HFFc6 (cell line): Measurements from ENCODE around the gene CYP2U1. TPM values are rescaled to one million over a fixed set of nuclear protein-coding genes. Genes with fewer than 3 reads are reported as not detected.
"Not testable (repeated sequence)": the region's sequence is repeated elsewhere in the genome, so short reads cannot be mapped to it uniquely, and the experiment has no call there.

Experiments used
- DNase-seq: peaks from one replicate; pipeline ENCODE4 v3.0.0-alpha.2; 2018
- H3K27ac Mint-ChIP-seq: 2 replicates; pipeline ENCODE4 v1.8.0; 2020; ENCODE audit warnings: mild to moderate bottlenecking, mixed read lengths
- H3K27me3 Mint-ChIP-seq: 2 replicates; pipeline ENCODE4 v1.8.0; 2021; ENCODE audit warnings: mild to moderate bottlenecking, moderate library complexity, mixed read lengths; ENCODE audit not compliant: insufficient read depth
- H3K36me3 Mint-ChIP-seq: 2 replicates; pipeline ENCODE4 v1.8.0; 2021; ENCODE audit warnings: low read depth, mixed read lengths
- H3K4me1 Mint-ChIP-seq: 2 replicates; pipeline ENCODE4 v1.8.0; 2020; ENCODE audit warnings: low read depth, mixed read lengths
- H3K4me3 Mint-ChIP-seq: 2 replicates; pipeline ENCODE4 v1.8.0; 2020; ENCODE audit warnings: mild to moderate bottlenecking, moderate library complexity, mixed read lengths
- H3K9me3 Mint-ChIP-seq: 2 replicates; pipeline ENCODE4 v1.8.0; 2020; ENCODE audit warnings: mild to moderate bottlenecking, mixed read lengths
- CTCF ChIP-seq: fragments of 200-600 bp; sonication (generic); IDR thresholded peaks from 2 replicates; pipeline ENCODE4 v1.5.0; 2021; ENCODE audit warnings: antibody characterized with exemption, mild to moderate bottlenecking
- total RNA-seq, 6 experiments: library from RNA; stranded (reverse); fragmentation: NEBNext Ultra II Directional; extraction: Animal tissue kit (Norgen Biotek cat#: 25700); gene quantifications; 2 replicates in 1 of 6; 3 replicates in 5 of 6; pipeline ENCODE4 v1.2.3, GENCODE V29; 2021

CYP2U1 gene
- total RNA-seq, 6 experiments from 2014 or later = 17.7 to 25.5 (median 21.7) TPM

GRCh38 chr4:107966903-107967302 is 35.6 kb downstream of the CYP2U1 start:
- H3K27me3 Mint-ChIP-seq = peaks cover 2% of the 10 kb centered on the region
- no peak for DNase-seq
- no peaks in the 10 kb centered on the region for H3K36me3 Mint-ChIP-seq
- TF ChIP-seq CTCF = no peak
- no peak overlapping the region for H3K27ac Mint-ChIP-seq
- H3K4me1 Mint-ChIP-seq = 0 out of 2 replicates have a peak, but pooled peaks cover 1% of the 10 kb centered on the region
- H3K4me3 Mint-ChIP-seq = no peak overlapping the region
- H3K9me3 Mint-ChIP-seq = no peaks in the 10 kb centered on the region; the same call in 1 of the 2 replicates

GRCh38 chr4:107967519-107967918 is 36.2 kb downstream of the CYP2U1 start:
- H3K4me3 Mint-ChIP-seq, H3K36me3 Mint-ChIP-seq, H3K27me3 Mint-ChIP-seq, H3K27ac Mint-ChIP-seq, H3K9me3 Mint-ChIP-seq, DNase-seq, H3K4me1 Mint-ChIP-seq: not testable (repeated sequence)

- H3K9me3 Mint-ChIP-seq, H3K4me3 Mint-ChIP-seq, H3K27ac Mint-ChIP-seq, H3K36me3 Mint-ChIP-seq, DNase-seq, H3K27me3 Mint-ChIP-seq, H3K4me1 Mint-ChIP-seq: not testable (repeated sequence)
Observed at GRCh38 chr4:107967921-107968320, 36.6 kb downstream of the CYP2U1 start.

GRCh38 chr4:107970063-107970798 is 38.9 kb downstream of the CYP2U1 start:
- Mint-ChIP-seq H3K36me3 (no peaks in the 10 kb centered on the region), H3K9me3 (no peaks in the 10 kb centered on the region), H3K27me3 (peaks cover 4% of the 10 kb centered on the region), H3K4me1 (peaks cover 8% of the 10 kb centered on the region; the same call in 1 of the 2 replicates), H3K4me3 (no peak overlapping the region), H3K27ac (no peak overlapping the region)
- DNase-seq = no peak
- no peak for TF ChIP-seq CTCF

GRCh38 chr4:107972605-107973004 is 41.3 kb downstream of the CYP2U1 start:
- H3K9me3 Mint-ChIP-seq = no peaks in the 10 kb centered on the region
- peaks cover 8% of the 10 kb centered on the region; the same call in 1 of the 2 replicates for H3K4me1 Mint-ChIP-seq
- no peak overlapping the region for H3K4me3 Mint-ChIP-seq
- no peak for DNase-seq
- no peaks in the 10 kb centered on the region for H3K36me3 Mint-ChIP-seq
- TF ChIP-seq CTCF = no peak
- H3K27ac Mint-ChIP-seq = no peak overlapping the region
- peaks cover 4% of the 10 kb centered on the region for H3K27me3 Mint-ChIP-seq

GRCh38 chr4:107974523-107974922 is 43.2 kb downstream of the CYP2U1 start:
- Mint-ChIP-seq H3K4me3 (no peak overlapping the region), H3K27ac (no peak overlapping the region), H3K36me3 (no peaks in the 10 kb centered on the region), H3K4me1 (peaks cover 8% of the 10 kb centered on the region; the same call in 1 of the 2 replicates), H3K27me3 (peaks cover 4% of the 10 kb centered on the region), H3K9me3 (no peaks in the 10 kb centered on the region)
- no peak for TF ChIP-seq CTCF
- DNase-seq = no peak
